Smooth muscle cell (in vitro differentiated cells): Measurements from ENCODE around the gene MAPK8. TPM values are rescaled to one million over a fixed set of nuclear protein-coding genes. Genes with fewer than 3 reads are reported as not detected.

ENCODE experiments used
- polyA plus RNA-seq: library from polyadenylated mRNA; unstranded; fragments of >200 nt; fragmentation: Nextera tagmentation; extraction: Ambion mirVana; gene quantifications from 2 replicates; pipeline ENCODE4 v1.2.1, GENCODE V29; 2016
- total RNA-seq: library from RNA; depleted of rRNA; stranded (reverse); fragments of >200 nt; gene quantifications from 2 replicates; pipeline ENCODE4 v1.2.3, GENCODE V29; 2014

Gene MAPK8
- total and polyA plus RNA-seq, 2 experiments from 2014 or later: 13.1 to 45.5 TPM

Other genes starting within 250 kb of the MAPK8 start
- gene FRMPD2, start 32.0 kb upstream of the MAPK8 start, total RNA-seq: not detected in 2 replicates
- gene FRMPD2, start 32.0 kb upstream of the MAPK8 start, polyA plus RNA-seq: 0.18 TPM in 1 of 2 replicates, not detected in the other